GM10248 (cell line): ENCODE data around the gene LUZP2.

ENCODE experiments used
- CTCF ChIA-PET: fragments of 300-600 bp; sonication (Branson Sonifier 250); formaldehyde crosslinking; extraction: SDS; loops from one replicate; lab custom pipeline; 2021; ENCODE audit warnings: antibody characterized with exemption; lab: Yijun Ruan, JAX
- POLR2A ChIA-PET: fragments of 350-650 bp; sonication (Branson Sonifier 250); formaldehyde crosslinking; extraction: SDS; loops from one replicate; lab custom pipeline; 2020; ENCODE audit warnings: antibody characterized with exemption; lab: Yijun Ruan, JAX
- DNase-seq: peaks from one replicate; pipeline ENCODE4 v3.0.0; 2012; ENCODE audit errors: extremely low spot score
- CTCF ChIP-seq: IDR thresholded peaks from 2 replicates; pipeline ENCODE4 v1.5.1; 2012; ENCODE audit warnings: mild to moderate bottlenecking, low read depth; ENCODE audit errors: extremely low read depth, missing control alignments, control extremely low read depth

Gene LUZP2

DNA sequence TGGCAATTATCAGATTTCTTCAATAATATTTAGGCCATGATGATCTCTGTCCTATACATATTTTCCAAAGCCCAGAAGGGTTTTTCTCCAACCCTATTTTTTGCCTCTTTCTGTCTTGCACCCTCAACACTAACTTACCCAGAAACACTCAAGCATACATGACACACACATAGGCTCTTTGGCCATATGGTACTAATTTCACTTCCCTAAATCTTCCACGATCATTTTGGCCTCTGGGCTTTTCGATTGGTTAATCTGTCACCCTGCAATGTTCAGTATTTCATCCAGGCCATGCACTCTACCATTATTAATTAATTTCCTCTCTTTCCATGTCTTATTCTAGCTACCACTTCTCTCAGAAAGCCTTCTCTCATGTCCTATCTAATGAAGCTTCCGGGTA, 59.8 kb downstream of the LUZP2 start:
- ChIA-PET POLR2A (no interaction called here), CTCF (interaction anchor here (1.4 kb wide), 1 partner anchor 11 kb away, joined by 4 read pairs; no protein-coding TSS in a partner anchor)
- TF ChIP-seq CTCF, result no peak
- DNase-seq, result no peak

GRCh38 chr11:24559315-24559714, 62.5 kb downstream of the LUZP2 start:
- DNase-seq, result no peak
- POLR2A ChIA-PET, result no interaction called here
- CTCF ChIA-PET, result no interaction called here
- no peak for TF ChIP-seq CTCF

DNA sequence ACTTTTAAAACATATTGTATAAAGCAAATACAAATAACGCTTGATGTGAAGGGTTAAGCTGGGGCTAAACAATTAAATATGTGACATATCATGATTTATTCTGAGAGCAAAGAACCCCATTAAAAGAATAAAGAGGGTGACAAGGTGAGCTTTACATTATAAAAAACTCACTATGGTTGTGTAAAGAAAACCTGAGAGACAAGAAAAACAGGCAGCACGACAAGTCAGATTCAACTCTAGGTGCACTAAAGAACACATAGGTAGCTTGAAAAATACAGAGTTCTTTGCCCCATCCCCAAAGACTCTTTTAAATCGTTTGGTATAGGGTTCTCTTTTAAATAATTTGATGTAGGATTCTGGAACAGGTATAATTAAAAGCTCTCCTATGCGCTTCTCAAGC, 63.5 kb downstream of the LUZP2 start:
- TF ChIP-seq CTCF, result no peak
- ChIA-PET POLR2A (no interaction called here), CTCF (no interaction called here)
- no peak for DNase-seq

DNA sequence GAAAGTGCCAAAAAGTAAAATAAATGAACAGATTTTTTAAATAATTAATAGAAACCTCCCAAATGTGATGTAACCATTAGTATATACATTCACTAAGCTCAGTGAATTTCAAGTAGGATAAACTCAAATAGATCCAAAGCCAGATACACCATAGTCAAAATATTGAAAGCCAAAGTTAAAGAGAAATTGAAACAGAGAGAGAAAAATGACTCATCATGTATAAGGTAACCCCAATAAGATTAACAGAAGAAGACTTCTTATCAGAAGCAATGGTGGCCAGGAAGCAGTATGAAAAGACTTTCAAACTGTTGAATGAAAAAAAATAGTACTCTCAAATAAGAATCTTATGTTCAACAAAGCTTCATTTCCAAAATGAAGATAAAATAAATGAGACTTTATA, 70.5 kb downstream of the LUZP2 start:
- POLR2A ChIA-PET, result no interaction called here
- CTCF ChIA-PET, result no interaction called here
- no peak for TF ChIP-seq CTCF
- no peak for DNase-seq

DNA sequence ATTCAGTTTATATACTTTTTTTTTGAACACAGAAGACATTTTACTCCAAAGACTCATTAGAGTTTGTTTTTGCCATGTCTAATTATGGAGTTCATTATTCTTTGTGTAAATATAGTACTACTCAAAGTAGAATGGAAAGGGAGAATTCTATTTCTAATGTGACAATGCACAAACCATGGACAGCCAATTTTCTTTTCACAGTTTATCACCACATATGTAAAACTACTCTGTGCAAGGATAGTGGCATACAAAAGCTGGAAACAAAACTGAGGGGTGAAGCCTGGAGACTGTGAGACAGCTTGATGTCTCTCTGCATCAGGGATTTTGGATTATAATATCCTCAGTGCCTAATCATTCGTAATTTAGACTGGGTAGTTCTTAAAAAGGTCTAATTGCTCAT, 75.5 kb downstream of the LUZP2 start:
- CTCF ChIA-PET, result no interaction called here
- TF ChIP-seq CTCF, result no peak
- no peak for DNase-seq
- POLR2A ChIA-PET, result no interaction called here

DNA sequence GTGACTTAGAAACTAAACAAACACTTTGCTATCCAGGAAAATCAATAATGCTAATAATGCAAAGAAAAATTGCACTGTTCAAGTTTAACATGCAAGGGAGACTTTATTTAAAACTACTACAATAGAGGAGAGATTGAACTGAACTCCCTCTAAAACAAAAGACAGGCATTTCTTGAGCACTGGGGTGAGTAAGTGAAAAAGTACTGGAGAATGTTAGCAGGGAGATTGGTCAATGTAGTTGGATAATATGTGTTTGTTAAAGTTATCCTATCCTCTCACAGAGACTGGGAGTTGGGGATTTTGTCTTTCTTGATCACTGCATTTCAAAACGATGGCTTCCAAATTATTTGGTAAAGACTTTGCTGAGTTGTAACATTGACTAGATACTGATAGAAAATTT, 77.6 kb downstream of the LUZP2 start:
- TF ChIP-seq CTCF, result no peak
- ChIA-PET POLR2A (no interaction called here), CTCF (no interaction called here)
- DNase-seq, result no peak

- no peak for DNase-seq
- no peak for TF ChIP-seq CTCF
- CTCF ChIA-PET, result no interaction called here
- POLR2A ChIA-PET, result no interaction called here
Observed at GRCh38 chr11:24575392-24575791, 78.5 kb downstream of the LUZP2 start.
